ENCODE data around the gene DNAJC9.
A peak's percentile ranks its signal among the peaks of the same experiment; 100 is the strongest.
"Not testable (repeated sequence)": the region's sequence is repeated elsewhere in the genome, so short reads cannot be mapped to it uniquely, and the experiment has no call there.

DNAJC9 gene, protein sequence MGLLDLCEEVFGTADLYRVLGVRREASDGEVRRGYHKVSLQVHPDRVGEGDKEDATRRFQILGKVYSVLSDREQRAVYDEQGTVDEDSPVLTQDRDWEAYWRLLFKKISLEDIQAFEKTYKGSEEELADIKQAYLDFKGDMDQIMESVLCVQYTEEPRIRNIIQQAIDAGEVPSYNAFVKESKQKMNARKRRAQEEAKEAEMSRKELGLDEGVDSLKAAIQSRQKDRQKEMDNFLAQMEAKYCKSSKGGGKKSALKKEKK

DNA sequence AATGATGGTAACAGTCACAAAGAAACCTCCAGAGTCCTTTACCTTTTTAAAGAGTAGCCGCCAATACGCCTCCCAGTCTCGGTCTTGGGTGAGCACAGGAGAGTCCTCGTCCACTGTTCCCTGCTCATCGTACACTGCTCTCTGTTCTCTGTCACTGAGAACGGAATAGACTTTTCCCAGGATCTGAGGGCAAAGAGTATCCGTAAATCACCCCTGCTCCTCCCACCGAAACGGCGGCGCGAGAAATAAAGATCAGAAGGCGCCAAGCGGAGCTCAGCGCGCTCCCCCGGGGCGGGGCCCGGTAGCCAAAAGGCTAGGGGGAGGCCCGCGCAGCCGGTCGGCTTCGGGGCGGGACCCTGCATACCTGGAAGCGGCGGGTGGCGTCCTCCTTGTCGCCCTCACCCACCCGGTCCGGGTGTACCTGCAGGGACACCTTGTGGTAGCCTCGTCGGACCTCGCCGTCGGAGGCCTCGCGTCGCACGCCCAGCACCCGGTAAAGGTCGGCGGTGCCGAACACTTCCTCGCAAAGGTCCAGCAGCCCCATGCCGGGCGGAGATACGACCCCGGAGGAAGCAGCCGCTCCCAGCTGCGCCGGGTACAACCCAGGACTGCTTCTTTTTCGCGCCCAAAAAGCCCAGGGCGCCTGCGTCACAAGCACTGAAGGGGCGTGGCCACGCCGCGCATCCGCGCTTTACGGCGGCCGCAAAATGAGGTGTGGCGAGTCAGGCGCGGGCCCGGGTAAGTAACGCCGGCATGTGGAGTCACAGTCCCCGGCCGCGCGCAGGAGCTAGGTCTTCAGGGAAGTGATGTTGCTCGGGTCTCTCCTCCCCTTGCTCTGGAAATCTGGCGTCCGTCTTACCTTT lies at the start of gene DNAJC9:
TSS of gene DNAJC9 (minus strand) at position 610 of the 863 bp plus-strand sequence. CDS start at position 544, 66 bp downstream.
- DNase-seq = peak; percentile 88 to 89

DNA sequence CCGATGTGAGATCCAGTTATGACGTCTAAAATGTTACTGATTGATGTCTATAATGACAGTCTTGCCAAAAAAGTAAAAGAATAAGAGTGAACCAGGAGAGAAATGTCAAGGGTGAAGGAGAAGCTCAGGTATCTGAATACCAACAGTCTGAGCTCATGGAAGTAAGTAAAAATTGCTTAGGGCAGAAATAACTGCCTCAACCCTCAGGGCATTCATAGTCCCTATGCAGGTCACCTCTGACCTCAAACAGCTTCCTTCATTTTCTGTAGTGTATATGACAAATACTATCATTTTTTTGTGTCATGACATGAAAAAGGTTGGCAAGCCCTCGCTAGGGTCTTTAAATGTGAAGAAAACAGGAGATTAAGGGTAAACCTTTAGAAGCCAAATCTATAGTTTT lies 46.4 kb upstream of the DNAJC9 start:
- DNase-seq = no peak

DNA sequence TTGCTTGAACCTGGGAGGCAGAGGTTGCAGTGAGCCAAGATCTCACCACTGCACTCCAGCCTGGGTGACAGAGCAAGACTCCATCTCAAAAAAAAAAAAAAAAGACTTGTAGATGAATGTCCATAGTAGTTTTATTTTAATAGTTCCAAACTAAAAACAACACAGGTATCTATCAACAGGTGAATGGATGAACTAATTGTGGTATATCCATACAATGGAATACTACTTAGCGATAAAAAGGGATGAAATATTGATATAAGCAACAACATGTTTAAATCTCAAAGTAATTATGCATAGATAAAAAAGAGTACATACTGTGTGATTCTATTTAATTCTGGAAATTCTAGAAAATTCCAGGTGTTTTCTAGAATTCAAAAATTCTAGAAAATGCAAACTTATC lies 42.9 kb upstream of the DNAJC9 start:
- no peak for DNase-seq

DNA sequence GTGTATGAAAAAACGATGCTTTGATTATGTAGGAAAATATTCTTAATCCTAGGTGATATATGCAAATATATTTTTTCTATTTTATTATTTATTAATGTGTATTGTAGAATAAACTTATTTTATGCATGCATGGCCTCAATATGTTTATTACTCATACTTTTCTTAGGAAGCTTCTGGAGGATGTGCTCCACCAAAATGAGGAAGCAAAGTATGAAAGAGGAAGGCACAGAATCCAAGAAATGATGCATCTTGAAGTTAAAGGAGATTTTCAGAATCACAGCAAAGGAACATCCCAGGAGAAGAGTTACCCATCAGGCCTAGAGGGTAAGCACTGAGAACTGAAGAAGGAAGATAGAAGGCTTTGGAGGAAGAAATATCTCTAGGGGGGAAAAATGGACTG lies 40.4 kb upstream of the DNAJC9 start:
- DNase-seq = no peak

DNA sequence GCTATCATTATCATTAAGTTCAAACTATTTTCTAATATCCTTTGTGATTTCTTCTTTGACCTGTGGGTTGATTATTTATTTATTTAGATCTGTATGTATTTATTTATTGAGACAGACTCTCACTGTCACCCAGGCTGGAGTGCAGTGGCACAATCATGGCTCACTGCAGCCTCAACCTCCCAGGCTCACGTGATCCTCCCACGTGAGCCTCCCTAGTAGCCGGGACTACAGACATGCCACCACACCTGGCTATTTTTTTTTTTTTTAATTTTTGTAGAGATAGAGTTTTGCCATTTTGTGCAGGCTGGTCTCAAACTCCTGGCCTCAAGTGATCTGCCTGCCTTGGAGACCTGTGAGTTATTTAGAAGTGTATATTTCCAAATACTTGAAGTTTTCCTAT lies 34.0 kb upstream of the DNAJC9 start:
- no peak for DNase-seq

DNA sequence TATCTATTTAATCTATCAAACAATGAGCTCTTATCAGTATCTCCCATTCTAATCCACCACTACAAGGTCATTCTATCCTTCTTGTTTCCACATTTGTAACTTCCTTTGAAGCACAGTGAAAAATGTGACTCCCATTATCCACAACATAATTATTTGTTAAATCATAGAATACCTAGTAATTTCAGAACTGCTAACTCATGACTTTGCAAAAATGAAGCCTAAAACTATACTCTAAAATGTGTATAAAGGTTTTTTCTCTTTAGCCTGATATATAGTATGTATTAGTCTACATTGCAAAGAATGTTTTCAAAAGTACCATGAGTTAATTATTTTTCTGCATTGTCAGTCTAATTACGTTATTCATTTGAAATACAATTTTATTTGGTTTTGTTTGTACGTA lies 17.4 kb upstream of the DNAJC9 start:
- DNase-seq = no peak

DNA sequence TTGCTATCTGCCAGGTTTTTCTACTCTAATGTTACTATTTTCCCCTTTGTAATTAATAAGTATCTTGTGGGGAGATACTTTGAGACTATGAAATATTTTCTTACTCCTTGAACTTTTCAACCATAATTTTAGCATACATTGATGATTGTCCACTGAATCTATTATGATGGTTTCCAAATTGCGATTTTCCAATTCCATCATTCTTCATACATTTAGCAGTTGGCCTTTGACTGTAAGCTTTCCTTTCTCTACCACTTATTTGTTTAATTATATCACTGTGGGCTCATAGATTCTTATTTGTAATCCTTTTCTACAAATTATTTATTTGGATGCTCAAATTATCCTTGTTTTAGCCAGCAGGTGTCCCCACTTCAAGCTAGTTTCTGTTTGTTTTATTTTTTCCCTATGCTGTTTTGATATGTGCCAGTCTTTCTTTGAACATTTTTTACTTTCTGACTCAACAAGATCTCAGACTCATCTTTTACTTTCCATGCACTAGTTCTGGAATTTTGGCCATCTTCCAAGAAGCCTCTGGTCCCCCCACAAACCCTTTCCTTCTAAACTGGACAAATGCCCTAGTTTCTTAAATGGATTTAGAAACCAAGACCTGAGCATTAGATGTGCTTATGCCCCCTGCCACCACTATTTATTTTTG lies 16.8 kb upstream of the DNAJC9 start:
- peak in 1 of 2 experiments; percentile 1 for DNase-seq

DNA sequence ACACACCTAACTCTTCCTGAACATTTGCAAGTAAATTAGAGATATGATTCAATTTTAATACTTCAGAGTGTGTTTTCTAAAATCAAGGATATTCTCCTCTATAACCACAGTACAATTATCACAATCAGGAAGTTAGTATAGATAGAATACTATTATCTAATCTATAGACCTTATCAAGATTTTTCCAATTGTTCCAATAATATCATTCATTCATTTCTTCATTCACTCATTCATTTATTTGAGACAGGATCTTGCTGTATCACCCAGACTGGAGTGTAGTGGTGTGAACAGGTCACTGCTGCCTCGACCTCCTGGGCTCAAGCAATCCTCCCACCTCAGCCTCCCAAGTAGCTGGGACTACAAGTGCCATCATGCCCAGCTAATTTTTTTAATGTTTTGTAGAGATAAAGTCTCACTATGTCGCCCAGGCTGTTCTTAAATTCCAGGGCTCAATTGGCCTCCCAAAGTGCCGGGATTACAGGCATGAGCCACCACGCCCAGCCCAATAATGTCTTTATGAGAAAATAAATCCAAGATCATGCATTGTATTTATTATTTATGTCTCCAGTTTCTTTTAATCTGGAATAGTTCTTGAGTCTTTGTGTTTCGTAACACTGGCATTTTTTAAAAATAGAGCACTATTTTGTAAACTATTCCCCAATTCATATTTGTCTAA lies 16.0 kb upstream of the DNAJC9 start:
- DNase-seq = no peak

DNA sequence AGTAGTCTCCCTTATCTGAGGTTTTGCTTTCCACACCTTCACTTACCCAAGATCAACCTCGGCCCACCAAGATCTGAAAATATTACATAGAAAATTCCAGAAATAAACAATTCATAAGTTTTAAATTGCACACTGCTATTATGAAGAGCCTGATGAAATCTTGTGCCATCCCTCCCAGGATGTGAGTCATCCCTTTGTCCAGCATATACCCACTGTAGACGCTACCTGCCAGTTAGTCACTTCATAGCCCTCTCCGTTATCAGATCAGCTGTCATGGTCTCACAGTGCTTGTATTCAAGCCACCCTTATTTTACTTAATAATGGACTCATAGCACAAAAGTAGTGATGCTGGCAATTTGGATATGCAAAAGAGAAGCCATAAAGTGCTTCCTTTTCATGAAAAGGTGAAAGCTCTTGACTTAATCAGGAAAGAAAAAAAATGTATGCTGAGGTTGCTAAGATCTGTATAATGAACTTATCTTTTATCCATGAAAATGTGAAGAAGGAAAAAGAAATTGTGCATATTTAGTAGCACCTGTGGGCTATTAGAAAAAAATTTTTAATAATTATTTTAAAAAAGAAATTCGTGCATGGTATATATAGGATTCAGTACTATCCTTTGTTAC lies 15.2 kb upstream of the DNAJC9 start:
- no peak for DNase-seq

DNA sequence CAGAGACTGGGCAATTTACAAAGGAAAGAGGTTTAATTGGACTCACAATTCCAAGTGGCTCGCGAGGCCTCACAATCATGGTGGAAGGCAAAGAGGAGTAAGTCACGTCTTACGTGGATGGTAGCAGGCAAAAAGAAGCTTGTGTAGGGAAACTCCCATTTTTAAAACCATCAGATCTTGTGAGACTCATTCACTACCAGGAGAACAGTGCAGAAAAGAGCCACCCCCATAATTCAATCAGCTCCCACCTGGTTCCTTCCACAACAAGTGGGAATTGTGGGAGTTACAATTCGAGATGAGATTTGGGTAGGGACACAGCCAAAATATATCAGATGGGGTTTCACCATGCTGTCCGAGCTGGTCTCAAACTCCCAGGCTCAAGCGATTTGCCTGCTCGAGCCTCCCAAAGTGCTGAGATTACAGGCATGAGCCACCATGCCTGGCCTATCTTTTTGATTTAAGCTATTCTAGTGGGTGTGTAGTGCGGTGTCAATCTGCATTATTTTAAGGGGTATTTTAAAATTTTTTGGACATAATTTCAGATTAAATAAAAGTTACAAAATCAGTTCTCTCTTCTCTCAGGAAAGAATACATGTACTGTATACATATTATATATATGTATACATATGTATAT lies 14.4 kb upstream of the DNAJC9 start:
- no peak for DNase-seq

DNA sequence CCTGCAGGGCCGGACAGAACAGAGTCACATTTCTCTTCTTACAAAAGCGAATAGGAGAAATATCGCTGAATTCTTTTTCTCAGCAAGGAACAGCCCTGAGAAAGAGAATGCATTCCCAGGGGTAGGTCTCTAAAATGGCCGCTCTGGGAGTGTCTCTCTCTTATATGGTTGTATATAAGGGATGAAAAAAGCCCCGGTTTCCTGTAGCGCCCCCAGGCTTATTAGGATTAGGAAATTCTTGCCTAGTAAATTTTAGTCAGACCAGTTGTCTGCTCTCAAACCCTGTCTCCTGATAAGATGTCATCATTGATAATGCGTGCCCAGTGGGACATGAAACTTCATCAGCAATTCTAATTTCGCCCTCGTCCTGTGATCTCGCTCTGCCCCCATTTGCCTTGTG lies 11.6 kb upstream of the DNAJC9 start:
- not testable (repeated sequence) for DNase-seq

DNA sequence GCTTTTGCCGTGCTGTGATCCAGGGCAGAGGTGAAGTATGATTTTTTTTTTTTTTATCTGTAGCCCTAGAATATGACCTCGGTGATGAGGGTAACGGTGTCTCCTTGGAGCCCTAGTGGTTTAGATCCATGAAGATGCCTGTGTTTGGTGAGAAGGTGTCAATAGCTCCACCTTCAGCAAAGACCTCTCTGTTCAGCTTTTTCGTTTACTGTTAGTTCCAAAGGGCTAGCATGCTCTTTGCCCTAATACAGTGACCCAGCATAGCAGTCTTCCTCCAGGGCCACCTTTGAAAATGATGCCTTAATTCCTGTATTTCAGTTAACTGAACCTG lies 6.1 kb upstream of the DNAJC9 start:
- no peak for DNase-seq

DNA sequence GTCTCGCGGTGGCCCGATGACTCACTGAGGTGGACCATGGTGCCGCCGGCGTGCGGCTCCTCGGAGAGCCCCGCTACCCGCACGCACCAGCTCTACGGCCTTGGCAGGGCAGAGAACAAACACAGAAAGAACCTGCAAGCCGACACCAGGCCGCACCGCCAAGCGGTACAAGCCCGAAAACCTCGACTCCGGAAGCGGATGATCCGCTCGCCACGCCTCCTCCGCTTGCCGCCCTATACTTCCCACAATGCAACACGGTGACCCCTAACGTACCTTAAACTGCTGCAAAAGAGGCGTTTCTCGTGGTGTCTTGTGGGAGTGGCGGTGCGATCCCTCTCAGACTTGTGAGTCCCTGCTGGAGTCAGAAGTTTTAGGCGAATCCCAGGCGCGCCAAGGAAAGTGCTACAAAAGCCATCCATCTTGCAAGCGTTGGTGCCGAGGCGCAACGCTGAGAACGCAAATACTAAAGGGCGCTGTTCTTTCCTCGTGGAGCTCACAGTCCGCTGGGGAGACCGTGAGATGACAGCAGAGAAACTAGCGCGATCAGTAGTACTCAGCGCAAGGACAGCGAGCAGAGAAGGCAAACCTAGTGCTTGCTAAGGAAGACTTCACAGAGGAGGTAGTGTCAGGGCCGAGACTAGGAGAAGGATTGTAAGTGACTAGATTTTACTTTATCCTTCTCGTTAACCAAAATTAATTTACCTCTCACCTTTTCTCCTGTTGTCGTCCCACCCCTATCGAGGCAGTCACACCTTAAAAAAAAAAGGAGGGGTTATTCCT lies 5.6 kb upstream of the DNAJC9 start, which contains the start of gene MRPS16:
TSS of gene MRPS16 (minus strand) at position 200 of the 780 bp plus-strand sequence. CDS start at position 38, 162 bp downstream.
- DNase-seq = peak; percentile 85 to 94

DNA sequence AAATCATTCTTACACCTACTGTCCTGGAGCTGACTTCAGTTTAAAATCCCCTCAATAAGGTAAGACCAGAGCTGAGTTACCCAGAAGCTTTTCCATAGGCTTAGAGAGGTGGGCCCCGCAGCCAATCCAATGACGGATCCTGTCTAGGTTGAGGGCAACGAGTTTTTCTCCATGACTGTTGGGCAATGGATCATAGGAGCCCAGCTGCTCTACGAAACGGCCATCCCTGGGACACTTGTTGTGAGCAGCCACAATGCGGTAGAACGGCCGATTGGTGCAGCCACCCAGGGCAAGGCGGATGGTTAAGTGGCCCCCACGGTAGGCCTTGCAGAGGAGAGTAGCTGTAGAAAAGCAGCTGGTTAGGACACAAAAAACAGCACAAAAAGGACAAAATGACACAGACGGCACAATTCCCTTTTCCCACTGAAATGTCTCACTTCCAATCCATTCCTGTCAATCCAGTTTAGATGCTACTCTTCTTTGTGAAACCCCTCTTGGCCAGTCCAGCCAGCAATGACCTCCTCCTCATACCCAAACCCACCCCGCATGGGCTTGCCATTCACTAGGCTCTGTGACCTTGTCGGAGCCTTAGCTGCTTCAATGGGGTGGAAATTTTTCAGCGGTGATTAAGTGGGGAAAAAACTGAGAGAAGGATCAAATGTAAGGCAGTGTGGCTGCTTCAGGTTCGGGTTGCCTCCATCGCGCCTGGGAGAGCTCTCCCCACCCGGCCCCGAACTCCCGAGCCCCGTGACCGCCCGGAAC lies 4.8 kb upstream of the DNAJC9 start:
- no peak for DNase-seq

DNA sequence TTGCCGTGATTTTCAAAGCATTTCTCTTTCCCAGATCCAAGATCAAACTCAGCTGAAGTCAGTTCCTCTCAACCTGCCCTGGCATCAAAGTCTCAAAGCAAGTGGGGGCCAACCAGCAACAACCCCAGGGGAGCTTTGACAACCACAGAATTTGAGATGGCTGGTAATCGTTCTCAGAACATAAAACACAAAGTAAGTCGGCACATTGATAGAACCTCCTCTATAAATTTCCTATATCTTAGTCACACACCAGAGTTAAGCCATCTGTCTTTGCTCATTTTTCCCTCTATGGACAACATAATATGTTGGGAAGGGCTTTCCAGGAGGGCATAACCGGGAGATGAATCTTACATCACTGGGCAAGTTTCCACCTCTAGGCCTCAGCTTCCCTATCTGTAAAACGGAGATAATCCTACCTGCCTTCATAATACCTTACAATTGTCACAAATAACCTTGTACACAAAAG lies 1.2 kb upstream of the DNAJC9 start:
- no peak for DNase-seq

DNA sequence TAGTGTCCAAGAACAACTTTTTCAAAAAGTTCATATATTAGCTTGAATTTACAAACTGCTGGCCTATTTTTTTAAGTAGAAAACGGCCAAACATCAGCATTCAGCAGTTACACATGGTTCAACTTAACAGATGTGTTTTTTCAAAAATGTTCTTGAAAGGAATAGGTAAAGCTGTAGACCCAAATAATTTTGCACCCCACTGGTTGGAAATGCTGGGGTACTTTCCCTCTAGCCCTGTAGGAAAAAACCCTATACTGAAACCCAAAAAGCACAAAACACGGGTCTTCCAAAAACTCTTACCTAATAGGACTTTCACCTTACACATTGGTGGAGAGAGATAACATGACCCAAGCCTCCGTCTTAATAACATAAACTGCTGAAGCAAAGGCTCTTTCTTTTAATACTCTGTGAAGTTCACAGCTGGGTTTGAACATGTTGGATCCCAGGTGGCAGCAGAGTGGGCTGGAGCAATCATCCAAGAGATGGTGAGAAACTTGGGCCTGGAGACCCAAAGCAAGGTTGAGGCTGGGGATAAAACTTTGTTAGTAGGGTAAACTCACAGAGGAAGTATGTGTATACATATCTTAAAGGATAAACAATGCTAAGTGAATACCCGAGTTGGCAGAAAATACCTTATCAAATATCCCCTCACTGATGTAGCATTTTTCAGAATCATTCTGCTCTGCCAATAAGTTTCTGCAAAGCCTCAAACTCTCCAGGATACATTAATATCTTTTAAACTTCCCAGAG lies 629 bp upstream of the DNAJC9 start:
- no peak for DNase-seq

DNA sequence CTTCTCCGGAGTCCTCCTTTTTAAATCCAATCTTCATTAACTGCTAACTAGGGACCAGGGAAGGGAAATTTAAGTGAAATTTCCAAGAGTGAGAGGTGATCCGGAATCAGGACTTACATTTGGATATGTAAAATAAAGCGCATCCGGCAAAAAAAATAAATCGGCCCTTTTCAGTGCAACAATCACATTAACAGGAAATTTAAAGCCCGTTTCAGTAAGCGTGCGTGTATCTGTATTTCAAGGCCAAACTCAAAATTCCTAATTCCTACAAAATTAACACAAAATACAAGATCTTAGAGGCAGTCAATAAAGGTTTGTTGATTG lies 771 bp downstream of the DNAJC9 start:
- no peak for DNase-seq

DNA sequence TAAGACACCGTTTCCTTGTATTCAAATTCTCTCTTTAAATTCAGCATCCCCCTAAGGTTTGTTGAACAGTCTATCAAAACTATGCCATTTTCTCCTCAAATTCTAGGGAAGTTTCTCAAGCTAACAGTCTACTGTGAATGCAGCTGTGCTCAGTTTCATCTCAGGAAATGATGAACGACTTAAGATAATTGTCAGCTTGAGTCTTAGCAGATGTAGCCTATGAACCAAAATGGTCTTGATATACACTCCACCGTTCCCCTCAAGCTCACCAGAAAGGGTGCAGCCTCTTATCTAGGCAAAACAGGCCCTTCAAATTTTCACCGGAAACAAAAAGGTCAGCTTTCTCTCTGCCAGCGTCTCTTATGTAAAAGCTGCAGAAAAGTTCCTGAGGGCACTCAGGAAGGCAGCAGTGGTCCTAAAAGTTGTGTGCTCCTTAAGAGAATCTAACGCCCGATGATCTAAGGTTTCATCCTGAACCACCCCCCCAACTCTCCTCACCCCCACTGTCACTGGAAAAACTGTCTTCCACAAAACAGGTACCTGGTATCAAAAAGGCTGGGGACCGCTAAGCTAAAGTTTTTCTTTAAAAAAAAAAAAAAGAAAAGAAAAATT lies 2.1 kb downstream of the DNAJC9 start:
- no peak for DNase-seq

DNA sequence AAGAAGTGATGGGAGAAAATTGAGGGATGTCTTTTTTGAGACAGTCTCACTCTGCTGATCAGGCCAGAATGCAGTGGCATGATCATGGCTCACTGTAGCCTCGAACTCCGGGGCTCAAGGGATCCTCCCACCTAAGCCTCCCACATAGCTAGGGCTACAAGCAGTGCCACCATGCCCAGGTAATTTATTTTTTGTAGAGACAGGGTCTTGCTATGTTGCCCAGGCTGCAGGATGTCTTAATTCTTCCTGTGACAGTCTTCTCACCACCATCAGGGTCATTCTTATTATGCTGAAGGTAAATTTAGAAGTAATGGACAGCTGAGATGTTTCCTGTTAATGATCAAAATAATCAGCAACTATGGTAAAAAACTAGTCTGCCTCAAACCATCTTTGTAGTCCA lies 7.1 kb downstream of the DNAJC9 start:
- DNase-seq = no peak
